ENCODE results near the gene ZRANB1. TPM values are rescaled to one million over a fixed set of nuclear protein-coding genes. Genes with fewer than 3 reads are reported as not detected.

Gene ZRANB1
- total RNA-seq, 1 experiment from 2014 or later: 18.4 TPM

GRCh38 chr10:125006921-125007426 lies 65.1 kb downstream of the ZRANB1 start:
- DNase-seq: no peak
- Histone ChIP-seq H3K27me3 (ENCODE audit: control insufficient read depth, insufficient read depth, low read length) (no peaks in the 10 kb centered on the region), H3K36me3 (replicated peaks; ENCODE audit: control insufficient read depth, insufficient read depth, low read length) (peaks cover 19% of the 10 kb centered on the region), H3K4me3 (ENCODE audit: insufficient read depth, low read depth, low read length) (no peak overlapping the region)

GRCh38 chr10:125007436-125007835 lies 65.5 kb downstream of the ZRANB1 start:
- Histone ChIP-seq H3K27me3 (ENCODE audit: control insufficient read depth, insufficient read depth, low read length) (no peaks in the 10 kb centered on the region), H3K36me3 (replicated peaks; ENCODE audit: control insufficient read depth, insufficient read depth, low read length) (peaks cover 18% of the 10 kb centered on the region), H3K4me3 (ENCODE audit: insufficient read depth, low read depth, low read length) (no peak overlapping the region)
- DNase-seq: no peak

GRCh38 chr10:125008689-125009638 lies 67.0 kb downstream of the ZRANB1 start:
- no peak overlapping the region for H3K4me3 ChIP-seq (ENCODE audit: insufficient read depth, low read depth, low read length)
- peak; percentile 80 for DNase-seq
- no peaks in the 10 kb centered on the region for H3K27me3 ChIP-seq (ENCODE audit: control insufficient read depth, insufficient read depth, low read length)
- H3K36me3 ChIP-seq (replicated peaks; ENCODE audit: control insufficient read depth, insufficient read depth, low read length): peaks cover 15% of the 10 kb centered on the region

- no peak for DNase-seq
- H3K27me3 ChIP-seq (ENCODE audit: control insufficient read depth, insufficient read depth, low read length): no peaks in the 10 kb centered on the region
- H3K4me3 ChIP-seq (ENCODE audit: insufficient read depth, low read depth, low read length): no peak overlapping the region
- H3K36me3 ChIP-seq (replicated peaks; ENCODE audit: control insufficient read depth, insufficient read depth, low read length): peaks cover 15% of the 10 kb centered on the region
Observed at GRCh38 chr10:125009661-125010161, 67.8 kb downstream of the ZRANB1 start.

GRCh38 chr10:125010362-125010761 lies 68.4 kb downstream of the ZRANB1 start:
- DNase-seq: no peak
- Histone ChIP-seq H3K4me3 (ENCODE audit: insufficient read depth, low read depth, low read length) (no peak overlapping the region), H3K36me3 (replicated peaks; ENCODE audit: control insufficient read depth, insufficient read depth, low read length) (peaks cover 15% of the 10 kb centered on the region), H3K27me3 (ENCODE audit: control insufficient read depth, insufficient read depth, low read length) (no peaks in the 10 kb centered on the region)

- DNase-seq: no peak
- Histone ChIP-seq H3K36me3 (replicated peaks; ENCODE audit: control insufficient read depth, insufficient read depth, low read length) (peaks cover 9% of the 10 kb centered on the region), H3K4me3 (ENCODE audit: insufficient read depth, low read depth, low read length) (no peak overlapping the region), H3K27me3 (ENCODE audit: control insufficient read depth, insufficient read depth, low read length) (no peaks in the 10 kb centered on the region)
Observed at GRCh38 chr10:125011171-125011925, 69.4 kb downstream of the ZRANB1 start.

GRCh38 chr10:125011926-125012705 lies 70.2 kb downstream of the ZRANB1 start:
- H3K4me3 ChIP-seq (ENCODE audit: insufficient read depth, low read depth, low read length): no peak overlapping the region
- no peak for DNase-seq
- H3K36me3 ChIP-seq (replicated peaks; ENCODE audit: control insufficient read depth, insufficient read depth, low read length): peaks cover 10% of the 10 kb centered on the region
- no peaks in the 10 kb centered on the region for H3K27me3 ChIP-seq (ENCODE audit: control insufficient read depth, insufficient read depth, low read length)

- Histone ChIP-seq H3K4me3 (ENCODE audit: insufficient read depth, low read depth, low read length) (no peak overlapping the region), H3K36me3 (replicated peaks; ENCODE audit: control insufficient read depth, insufficient read depth, low read length) (peaks cover 10% of the 10 kb centered on the region), H3K27me3 (ENCODE audit: control insufficient read depth, insufficient read depth, low read length) (no peaks in the 10 kb centered on the region)
- DNase-seq: no peak
Observed at GRCh38 chr10:125012851-125013528, 71.1 kb downstream of the ZRANB1 start.

GRCh38 chr10:125013529-125013872 lies 71.6 kb downstream of the ZRANB1 start:
- H3K36me3 ChIP-seq (replicated peaks; ENCODE audit: control insufficient read depth, insufficient read depth, low read length): peaks cover 8% of the 10 kb centered on the region
- H3K4me3 ChIP-seq (ENCODE audit: insufficient read depth, low read depth, low read length): no peak overlapping the region
- no peak for DNase-seq

GRCh38 chr10:125014086-125014830 lies 72.3 kb downstream of the ZRANB1 start:
- Histone ChIP-seq H3K4me3 (ENCODE audit: insufficient read depth, low read depth, low read length) (no peak overlapping the region), H3K36me3 (replicated peaks; ENCODE audit: control insufficient read depth, insufficient read depth, low read length) (peaks cover 8% of the 10 kb centered on the region), H3K27me3 (ENCODE audit: control insufficient read depth, insufficient read depth, low read length) (no peaks in the 10 kb centered on the region)
- no peak for DNase-seq

More at GRCh38 chr10:125013529-125013872, 71.6 kb downstream of the ZRANB1 start:
- H3K27me3 ChIP-seq (ENCODE audit: control insufficient read depth, insufficient read depth, low read length): no peaks in the 10 kb centered on the region

GRCh38 chr10:125014836-125015355 lies 73.0 kb downstream of the ZRANB1 start:
- no peak for DNase-seq
- Histone ChIP-seq H3K27me3 (ENCODE audit: control insufficient read depth, insufficient read depth, low read length) (no peaks in the 10 kb centered on the region), H3K4me3 (ENCODE audit: insufficient read depth, low read depth, low read length) (no peak overlapping the region), H3K36me3 (replicated peaks; ENCODE audit: control insufficient read depth, insufficient read depth, low read length) (peaks cover 8% of the 10 kb centered on the region)

GRCh38 chr10:125015356-125015944 lies 73.5 kb downstream of the ZRANB1 start:
- H3K36me3 ChIP-seq (replicated peaks; ENCODE audit: control insufficient read depth, insufficient read depth, low read length): peaks cover 8% of the 10 kb centered on the region
- no peak for DNase-seq
- no peak overlapping the region for H3K4me3 ChIP-seq (ENCODE audit: insufficient read depth, low read depth, low read length)
- no peaks in the 10 kb centered on the region for H3K27me3 ChIP-seq (ENCODE audit: control insufficient read depth, insufficient read depth, low read length)

- Histone ChIP-seq H3K4me3 (ENCODE audit: insufficient read depth, low read depth, low read length) (no peak overlapping the region), H3K36me3 (replicated peaks; ENCODE audit: control insufficient read depth, insufficient read depth, low read length) (peaks cover 12% of the 10 kb centered on the region), H3K27me3 (ENCODE audit: control insufficient read depth, insufficient read depth, low read length) (no peaks in the 10 kb centered on the region)
- DNase-seq: no peak
Observed at GRCh38 chr10:125016123-125016522, 74.2 kb downstream of the ZRANB1 start.

All from H7 (cell line).